Type B pancreatic cell (in vitro differentiated cells): ENCODE data around the gene EBI3. TPM values are rescaled to one million over a fixed set of nuclear protein-coding genes. Genes with fewer than 3 reads are reported as not detected.
"Not testable (repeated sequence)": the region's sequence is repeated elsewhere in the genome, so short reads cannot be mapped to it uniquely, and the experiment has no call there.

ENCODE experiments used
- DNase-seq: peaks from one replicate; pipeline ENCODE4 v3.0.0; 2021; ENCODE audit warnings: mixed read lengths; ENCODE audit not compliant: unreplicated experiment; ENCODE audit errors: extremely low spot score
- H3K27ac Mint-ChIP-seq: 2 replicates; pipeline ENCODE4 v1.8.0; 2021; ENCODE audit warnings: mild to moderate bottlenecking, mixed read lengths
- H3K27me3 Mint-ChIP-seq: 2 replicates; pipeline ENCODE4 v1.8.0; 2021; ENCODE audit warnings: mixed read lengths
- H3K36me3 Mint-ChIP-seq: 2 replicates; pipeline ENCODE4 v1.8.0; 2021; ENCODE audit warnings: mixed read lengths
- H3K4me1 Mint-ChIP-seq: one replicate; pipeline ENCODE4 v1.8.0; 2021; ENCODE audit warnings: mixed read lengths; ENCODE audit not compliant: unreplicated experiment
- H3K4me3 Mint-ChIP-seq: 2 replicates; pipeline ENCODE4 v1.8.0; 2021; ENCODE audit warnings: mild to moderate bottlenecking, mixed read lengths
- H3K9me3 Mint-ChIP-seq: 2 replicates; pipeline ENCODE4 v1.8.0; 2021; ENCODE audit warnings: mixed read lengths
- CTCF ChIP-seq: fragments of 200-600 bp; sonication (generic); conservative IDR thresholded peaks from 2 replicates; pipeline ENCODE4 v1.5.0; 2021; ENCODE audit warnings: antibody characterized with exemption, mild to moderate bottlenecking
- total RNA-seq: library from RNA; stranded (reverse); gene quantifications from 2 replicates; pipeline ENCODE4 v1.2.1, GENCODE V29; 2021; ENCODE audit warnings: low replicate concordance

EBI3 gene
- total RNA-seq, 1 donor from 2014 or later, result 0.43 TPM

- no peak for DNase-seq
- peaks cover 5% of the 10 kb centered on the region for H3K27me3 Mint-ChIP-seq
- no peaks in the 10 kb centered on the region for H3K9me3 Mint-ChIP-seq
- no peak for TF ChIP-seq CTCF
- H3K4me1 Mint-ChIP-seq, result no peaks in the 10 kb centered on the region
- no peak overlapping the region for H3K4me3 Mint-ChIP-seq
- no peak overlapping the region for H3K27ac Mint-ChIP-seq
- no peaks in the 10 kb centered on the region for H3K36me3 Mint-ChIP-seq
Measured at GRCh38 chr19:4227771-4228170, 1.6 kb upstream of the EBI3 start.

GRCh38 chr19:4228765-4229178, 551 bp upstream of the EBI3 start:
- TF ChIP-seq CTCF, result no peak
- Mint-ChIP-seq H3K36me3 (no peaks in the 10 kb centered on the region), H3K27me3 (peaks cover 5% of the 10 kb centered on the region), H3K9me3 (no peaks in the 10 kb centered on the region), H3K4me3 (no peak overlapping the region), H3K4me1 (no peaks in the 10 kb centered on the region), H3K27ac (no peak overlapping the region)
- no peak for DNase-seq

- H3K36me3 Mint-ChIP-seq, H3K4me1 Mint-ChIP-seq, DNase-seq, H3K9me3 Mint-ChIP-seq, H3K27me3 Mint-ChIP-seq, H3K27ac Mint-ChIP-seq, H3K4me3 Mint-ChIP-seq: not testable (repeated sequence)
Measured at GRCh38 chr19:4230237-4230636, 914 bp downstream of the EBI3 start.

GRCh38 chr19:4231521-4231920, 2.2 kb downstream of the EBI3 start:
- not testable (repeated sequence) for H3K4me1 Mint-ChIP-seq

GRCh38 chr19:4232139-4232538, 2.8 kb downstream of the EBI3 start:
- not testable (repeated sequence) for H3K27ac Mint-ChIP-seq, H3K4me3 Mint-ChIP-seq, DNase-seq, H3K36me3 Mint-ChIP-seq, H3K4me1 Mint-ChIP-seq, H3K9me3 Mint-ChIP-seq, H3K27me3 Mint-ChIP-seq

More at GRCh38 chr19:4231521-4231920, 2.2 kb downstream of the EBI3 start:
- H3K27me3 Mint-ChIP-seq, DNase-seq, H3K4me3 Mint-ChIP-seq, H3K9me3 Mint-ChIP-seq, H3K27ac Mint-ChIP-seq, H3K36me3 Mint-ChIP-seq: not testable (repeated sequence)

- Mint-ChIP-seq H3K4me3 (no peak overlapping the region), H3K4me1 (no peaks in the 10 kb centered on the region), H3K9me3 (no peaks in the 10 kb centered on the region), H3K27me3 (no peaks in the 10 kb centered on the region), H3K36me3 (no peaks in the 10 kb centered on the region), H3K27ac (no peak overlapping the region)
- TF ChIP-seq CTCF, result no peak
- DNase-seq, result no peak
Measured at GRCh38 chr19:4232614-4233281, 3.4 kb downstream of the EBI3 start.

GRCh38 chr19:4233282-4233853, 4.0 kb downstream of the EBI3 start:
- Mint-ChIP-seq H3K27me3 (no peaks in the 10 kb centered on the region), H3K4me1 (no peaks in the 10 kb centered on the region), H3K4me3 (no peak overlapping the region), H3K27ac (no peak overlapping the region), H3K9me3 (no peaks in the 10 kb centered on the region), H3K36me3 (no peaks in the 10 kb centered on the region)
- peak; percentile 76 for TF ChIP-seq CTCF
- DNase-seq, result peak; percentile 78
